HG02763 (cell line): ENCODE measurements around the gene KCTD16.
A peak's percentile ranks its signal among the peaks of the same experiment; 100 is the strongest.

ENCODE experiments used
- ATAC-seq: cut with Tn5 transposase; IDR thresholded peaks from one replicate; pipeline ENCODE4 v1.9.1; 2021; ENCODE audit warnings: mild to moderate bottlenecking, moderate library complexity; ENCODE audit not compliant: unreplicated experiment

KCTD16 gene

GRCh38 chr5:144162686-144163085 is 8.0 kb upstream of the KCTD16 start:
- no peak for ATAC-seq

GRCh38 chr5:144166696-144167095 is 4.0 kb upstream of the KCTD16 start:
- ATAC-seq, result no peak

GRCh38 chr5:144167998-144168397 is 2.7 kb upstream of the KCTD16 start:
- ATAC-seq, result no peak

- ATAC-seq, result no peak
Measured at GRCh38 chr5:144169904-144170275, 783 bp upstream of the KCTD16 start.

GRCh38 chr5:144173766-144174165 is 3.1 kb downstream of the KCTD16 start:
- no peak for ATAC-seq

GRCh38 chr5:144177548-144177947 is 6.9 kb downstream of the KCTD16 start:
- no peak for ATAC-seq

GRCh38 chr5:144179226-144179625 is 8.6 kb downstream of the KCTD16 start:
- no peak for ATAC-seq

- no peak for ATAC-seq
Measured at GRCh38 chr5:144183254-144183889, 12.7 kb downstream of the KCTD16 start.

GRCh38 chr5:144187699-144188294 is 17.1 kb downstream of the KCTD16 start:
- ATAC-seq, result peak; percentile 81

- peak; percentile 34 for ATAC-seq
Measured at GRCh38 chr5:144189800-144190429, 19.2 kb downstream of the KCTD16 start.

- ATAC-seq, result no peak
Measured at GRCh38 chr5:144191531-144191930, 20.9 kb downstream of the KCTD16 start.

- peak; percentile 88 for ATAC-seq
Measured at GRCh38 chr5:144191998-144192397, 21.3 kb downstream of the KCTD16 start.

- no peak for ATAC-seq
Measured at GRCh38 chr5:144192661-144193060, 22.0 kb downstream of the KCTD16 start.

GRCh38 chr5:144194144-144194543 is 23.5 kb downstream of the KCTD16 start:
- ATAC-seq, result no peak

- ATAC-seq, result no peak
Measured at GRCh38 chr5:144195448-144195847, 24.8 kb downstream of the KCTD16 start.

GRCh38 chr5:144196612-144197011 is 25.9 kb downstream of the KCTD16 start:
- no peak for ATAC-seq

- ATAC-seq, result no peak
Measured at GRCh38 chr5:144198386-144198785, 27.7 kb downstream of the KCTD16 start.

- no peak for ATAC-seq
Measured at GRCh38 chr5:144201588-144201987, 30.9 kb downstream of the KCTD16 start.

- ATAC-seq, result no peak
Measured at GRCh38 chr5:144202072-144202471, 31.4 kb downstream of the KCTD16 start.

- no peak for ATAC-seq
Measured at GRCh38 chr5:144202726-144203125, 32.1 kb downstream of the KCTD16 start.

GRCh38 chr5:144203750-144204596 is 33.3 kb downstream of the KCTD16 start:
- ATAC-seq, result no peak
